Measurements from ENCODE around the gene C3.

C3 gene

DNA sequence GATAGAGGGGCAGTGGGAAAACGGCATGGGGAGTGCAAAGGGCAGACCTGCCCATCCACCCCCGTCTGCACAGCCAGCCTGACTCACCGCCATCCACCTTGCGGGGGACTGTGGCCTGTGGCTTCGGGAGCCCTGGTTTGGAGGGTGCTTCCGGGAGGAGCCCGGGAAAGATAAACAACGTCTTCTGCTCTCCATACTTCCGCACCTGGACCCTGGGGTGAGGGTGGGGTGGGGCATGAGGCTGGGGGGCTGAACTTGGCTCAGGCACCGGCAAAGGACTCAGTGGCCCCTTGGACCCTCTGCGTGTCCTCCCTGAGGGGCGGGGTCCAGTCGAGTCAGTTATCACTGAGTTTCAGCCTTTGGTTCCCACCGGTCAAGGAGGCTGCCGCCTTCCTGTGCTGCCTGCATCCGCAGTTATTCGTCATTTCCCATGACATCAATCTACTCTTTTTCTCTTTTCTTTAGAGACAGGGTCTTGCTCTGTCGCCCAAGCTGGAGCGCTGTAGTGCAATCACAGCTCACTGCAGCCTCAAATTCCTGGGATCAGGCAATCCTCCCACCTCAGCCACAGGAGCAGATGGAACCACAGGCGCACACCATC, 13.7 kb upstream of the C3 start:
- no peak for DNase-seq (ENCODE audit: low read depth)
- TF ChIP-seq, protein P1, sequence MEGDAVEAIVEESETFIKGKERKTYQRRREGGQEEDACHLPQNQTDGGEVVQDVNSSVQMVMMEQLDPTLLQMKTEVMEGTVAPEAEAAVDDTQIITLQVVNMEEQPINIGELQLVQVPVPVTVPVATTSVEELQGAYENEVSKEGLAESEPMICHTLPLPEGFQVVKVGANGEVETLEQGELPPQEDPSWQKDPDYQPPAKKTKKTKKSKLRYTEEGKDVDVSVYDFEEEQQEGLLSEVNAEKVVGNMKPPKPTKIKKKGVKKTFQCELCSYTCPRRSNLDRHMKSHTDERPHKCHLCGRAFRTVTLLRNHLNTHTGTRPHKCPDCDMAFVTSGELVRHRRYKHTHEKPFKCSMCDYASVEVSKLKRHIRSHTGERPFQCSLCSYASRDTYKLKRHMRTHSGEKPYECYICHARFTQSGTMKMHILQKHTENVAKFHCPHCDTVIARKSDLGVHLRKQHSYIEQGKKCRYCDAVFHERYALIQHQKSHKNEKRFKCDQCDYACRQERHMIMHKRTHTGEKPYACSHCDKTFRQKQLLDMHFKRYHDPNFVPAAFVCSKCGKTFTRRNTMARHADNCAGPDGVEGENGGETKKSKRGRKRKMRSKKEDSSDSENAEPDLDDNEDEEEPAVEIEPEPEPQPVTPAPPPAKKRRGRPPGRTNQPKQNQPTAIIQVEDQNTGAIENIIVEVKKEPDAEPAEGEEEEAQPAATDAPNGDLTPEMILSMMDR (conservative IDR thresholded peaks at IDR 0.05; ENCODE audit: low read depth, low read length): no peak
- no peak overlapping the region for H3K4me3 ChIP-seq (ENCODE audit: low read depth, low read length)

DNA sequence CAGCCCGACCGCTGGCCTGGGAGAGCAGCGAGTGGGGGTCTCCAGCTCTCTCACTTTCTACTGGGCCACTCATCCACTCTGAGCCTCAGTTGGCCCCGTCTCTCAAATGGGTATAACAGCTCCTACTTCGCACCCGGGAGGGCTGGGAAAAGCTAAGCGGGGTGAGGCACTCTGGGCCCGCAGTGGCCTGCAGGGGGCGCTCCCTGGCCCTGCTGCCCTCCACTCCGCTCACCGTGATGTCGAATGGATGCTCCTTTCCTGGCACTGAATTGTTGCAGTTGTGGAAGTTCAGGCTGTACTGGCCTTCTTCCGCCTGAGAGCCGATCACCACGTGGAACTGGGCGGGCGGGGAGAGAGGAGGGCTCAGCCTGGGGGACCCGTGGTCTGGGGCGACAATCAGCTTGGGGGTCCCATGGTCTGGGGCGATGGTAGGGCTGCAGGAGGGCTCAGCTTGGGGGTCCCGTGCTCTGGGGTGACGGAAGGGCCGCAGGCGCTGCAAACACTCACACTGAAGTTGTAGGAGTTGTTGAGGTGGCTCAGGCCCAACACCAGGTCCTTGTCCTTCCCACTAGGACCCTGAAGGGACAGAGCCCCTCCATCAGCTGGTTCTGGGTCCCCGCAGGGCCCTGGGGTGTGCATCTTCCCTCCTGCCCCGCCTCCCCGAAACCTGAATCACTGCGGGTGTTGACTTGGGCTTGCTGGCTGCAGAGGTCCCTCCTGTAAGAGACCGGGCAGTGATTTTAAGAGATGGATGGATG, 13.1 kb upstream of the C3 start:
- no peak for DNase-seq (ENCODE audit: low read depth)
- TF ChIP-seq, protein P1 (conservative IDR thresholded peaks at IDR 0.05; ENCODE audit: low read depth, low read length): peak; percentile 35
- H3K4me3 ChIP-seq (ENCODE audit: low read depth, low read length): no peak overlapping the region

DNA sequence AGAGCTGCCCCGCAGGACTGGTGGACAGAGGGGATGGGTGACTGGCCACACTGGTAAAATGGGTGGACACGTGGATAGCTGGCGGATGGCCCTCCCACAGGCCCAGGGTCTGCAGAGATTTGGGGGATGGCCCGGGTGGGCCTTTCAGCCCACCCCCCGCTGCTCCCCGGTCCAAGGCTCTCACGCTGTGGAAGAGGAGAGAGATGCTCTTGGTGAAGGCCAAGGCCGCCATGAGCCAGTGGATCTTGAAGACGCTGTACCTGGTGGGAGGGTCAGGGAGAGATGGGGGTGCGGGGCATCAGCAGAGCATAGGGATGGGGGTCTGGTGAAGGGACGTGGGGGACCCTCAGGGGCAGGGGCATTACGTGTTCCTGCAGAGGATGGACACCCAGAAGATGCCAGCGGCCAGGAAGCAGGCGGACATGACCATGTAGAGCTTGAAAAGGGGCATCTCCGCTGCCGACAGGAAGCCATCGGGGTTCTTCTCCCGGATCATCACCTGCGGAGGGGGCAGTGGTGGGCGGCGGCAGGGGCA, 12.4 kb upstream of the C3 start:
- no peak overlapping the region for H3K4me3 ChIP-seq (ENCODE audit: low read depth, low read length)
- DNase-seq (ENCODE audit: low read depth): no peak
- TF ChIP-seq, protein P1 (conservative IDR thresholded peaks at IDR 0.05; ENCODE audit: low read depth, low read length): no peak

DNA sequence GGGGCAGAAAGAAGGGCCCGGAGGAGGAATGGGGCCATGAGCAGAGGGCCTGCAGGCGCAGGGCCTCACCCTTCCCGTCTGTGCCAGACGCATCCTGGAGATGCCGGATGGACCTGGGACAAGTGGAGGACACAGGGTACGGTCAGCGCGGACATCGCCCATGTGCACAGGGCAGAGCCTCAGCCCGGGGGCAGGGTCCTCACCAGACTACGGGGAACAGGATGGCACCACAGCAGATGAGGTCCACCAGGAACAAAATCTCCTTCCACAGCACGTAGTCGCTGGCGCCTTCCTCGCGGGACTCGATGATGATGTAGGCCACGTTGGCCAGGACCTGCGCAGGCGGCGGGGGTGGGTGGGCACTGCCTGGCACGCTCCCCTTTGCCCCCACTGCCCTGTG, 11.4 kb upstream of the C3 start:
- no peak overlapping the region for H3K4me3 ChIP-seq (ENCODE audit: low read depth, low read length)
- DNase-seq (ENCODE audit: low read depth): no peak
- TF ChIP-seq, protein P1 (conservative IDR thresholded peaks at IDR 0.05; ENCODE audit: low read depth, low read length): no peak

DNA sequence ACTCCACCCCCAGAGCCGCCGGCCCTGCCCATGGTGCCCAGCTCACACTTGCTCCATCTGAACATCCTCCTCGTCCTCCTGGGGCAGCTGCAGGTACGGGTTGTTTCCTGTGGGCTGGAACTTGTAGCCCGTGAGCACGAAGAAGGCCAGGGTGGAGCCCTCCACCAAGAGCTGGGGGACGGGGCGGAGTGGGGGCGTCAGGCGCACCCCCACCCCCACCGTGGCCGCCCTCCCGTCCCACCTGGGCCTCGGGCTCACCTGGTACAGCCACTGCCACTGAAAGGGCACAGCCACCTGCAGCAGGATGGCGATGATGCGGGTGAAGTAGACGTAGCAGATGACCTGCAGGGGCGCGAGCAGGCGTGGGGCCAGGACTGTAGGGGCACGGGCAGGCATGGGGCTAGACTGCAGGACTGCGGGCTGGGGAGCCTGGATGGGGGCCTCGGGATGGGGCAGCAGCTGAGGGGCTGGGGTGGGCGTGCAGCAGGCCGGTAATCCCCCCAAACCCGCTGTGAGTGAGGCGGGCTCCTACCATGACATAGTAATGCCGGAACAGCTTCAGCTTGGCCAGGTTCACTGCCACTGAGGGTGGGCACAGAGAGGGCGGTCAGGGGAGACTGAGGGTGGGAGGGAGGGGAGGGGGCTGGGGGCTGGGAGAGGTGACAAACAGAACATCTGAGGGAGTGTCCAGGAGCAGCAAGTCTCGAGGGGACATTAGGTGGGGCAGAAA, 10.7 kb upstream of the C3 start:
- no peak for DNase-seq (ENCODE audit: low read depth)
- TF ChIP-seq, protein P1 (conservative IDR thresholded peaks at IDR 0.05; ENCODE audit: low read depth, low read length): no peak
- H3K4me3 ChIP-seq (ENCODE audit: low read depth, low read length): no peak overlapping the region

DNA sequence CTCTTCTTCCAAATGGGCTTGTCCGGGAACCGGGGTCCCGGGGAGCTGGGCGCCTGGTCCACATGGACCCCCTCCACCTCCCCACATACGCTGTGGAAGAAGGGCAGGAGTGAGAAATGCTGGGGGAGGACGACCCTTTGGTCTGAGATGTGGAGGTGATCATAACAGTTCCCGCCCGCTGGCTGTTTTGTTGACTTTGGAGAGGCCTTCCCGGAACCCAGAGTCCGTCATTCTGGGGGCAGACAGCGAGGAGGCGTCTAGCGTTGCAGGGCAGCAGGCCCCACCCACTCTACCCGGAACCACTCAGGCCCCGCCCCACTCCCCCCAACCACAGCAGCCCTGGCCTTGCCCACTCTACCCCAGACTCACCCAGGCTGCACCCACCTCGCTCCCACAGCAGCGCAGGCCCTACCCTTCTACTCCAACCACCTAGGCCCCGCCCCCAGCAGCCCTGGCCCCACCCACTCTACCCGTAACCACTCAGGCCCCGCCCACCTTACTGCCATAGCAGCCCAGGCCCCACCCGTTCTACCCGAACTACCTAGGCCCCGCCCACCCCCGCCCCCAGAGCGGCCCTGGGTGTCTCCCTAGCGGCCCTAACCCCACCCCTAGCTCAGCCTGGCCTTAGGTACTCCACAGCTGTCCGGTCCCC, 9.8 kb upstream of the C3 start:
- peak overlapping the region; percentile 24 for H3K4me3 ChIP-seq (ENCODE audit: low read depth, low read length)
- TF ChIP-seq, protein P1 (conservative IDR thresholded peaks at IDR 0.05; ENCODE audit: low read depth, low read length): no peak
- DNase-seq (ENCODE audit: low read depth): peak; percentile 48

All from choroid plexus epithelial cell (primary cell).